GM19328 (cell line): Measurements from ENCODE around the gene BCAS3.
"Not testable (repeated sequence)": the region's sequence is repeated elsewhere in the genome, so short reads cannot be mapped to it uniquely, and the experiment has no call there.

Experiments
- ATAC-seq: cut with Tn5 transposase; IDR thresholded peaks from one replicate; pipeline ENCODE4 v1.9.1; 2021; ENCODE audit warnings: mild to moderate bottlenecking, moderate library complexity; ENCODE audit not compliant: unreplicated experiment

Gene BCAS3

GRCh38 chr17:60674637-60675036 lies 3.0 kb upstream of the BCAS3 start:
- ATAC-seq = not testable (repeated sequence)

- no peak for ATAC-seq
Measured at GRCh38 chr17:60675997-60676396, 1.7 kb upstream of the BCAS3 start.

- no peak for ATAC-seq
Measured at GRCh38 chr17:60676758-60677307, 818 bp upstream of the BCAS3 start.

GRCh38 chr17:60678118-60678444 lies 430 bp downstream of the BCAS3 start:
- ATAC-seq = no peak

- no peak for ATAC-seq
Measured at GRCh38 chr17:60679287-60679686, 1.6 kb downstream of the BCAS3 start.

- no peak for ATAC-seq
Measured at GRCh38 chr17:60680754-60681153, 3.1 kb downstream of the BCAS3 start.

- no peak for ATAC-seq
Measured at GRCh38 chr17:60685437-60685836, 7.8 kb downstream of the BCAS3 start.

GRCh38 chr17:60695960-60696359 lies 18.3 kb downstream of the BCAS3 start:
- no peak for ATAC-seq

- ATAC-seq = no peak
Measured at GRCh38 chr17:60699090-60699489, 21.4 kb downstream of the BCAS3 start.

GRCh38 chr17:60704170-60704569 lies 26.5 kb downstream of the BCAS3 start:
- ATAC-seq = no peak

GRCh38 chr17:60712675-60713074 lies 35.0 kb downstream of the BCAS3 start:
- ATAC-seq = no peak

GRCh38 chr17:60713608-60714007 lies 36.0 kb downstream of the BCAS3 start:
- no peak for ATAC-seq

- ATAC-seq = no peak
Measured at GRCh38 chr17:60716766-60717165, 39.1 kb downstream of the BCAS3 start.

- no peak for ATAC-seq
Measured at GRCh38 chr17:60717814-60718213, 40.2 kb downstream of the BCAS3 start.

- no peak for ATAC-seq
Measured at GRCh38 chr17:60720763-60721531, 43.3 kb downstream of the BCAS3 start.

GRCh38 chr17:60724647-60725046 lies 47.0 kb downstream of the BCAS3 start:
- ATAC-seq = no peak

GRCh38 chr17:60729854-60730253 lies 52.2 kb downstream of the BCAS3 start:
- ATAC-seq = no peak

- no peak for ATAC-seq
Measured at GRCh38 chr17:60730273-60730672, 52.6 kb downstream of the BCAS3 start.

- no peak for ATAC-seq
Measured at GRCh38 chr17:60738287-60738686, 60.6 kb downstream of the BCAS3 start.

GRCh38 chr17:60740584-60740983 lies 62.9 kb downstream of the BCAS3 start:
- no peak for ATAC-seq

GRCh38 chr17:60741031-60741430 lies 63.4 kb downstream of the BCAS3 start:
- ATAC-seq = no peak

GRCh38 chr17:60743282-60743681 lies 65.6 kb downstream of the BCAS3 start:
- ATAC-seq = no peak

GRCh38 chr17:60743799-60744198 lies 66.1 kb downstream of the BCAS3 start:
- no peak for ATAC-seq
